K562 (cell line): Measurements from ENCODE around the gene MAP3K14.

Source experiments
- POLR2AphosphoS5 ChIP-seq: IDR thresholded peaks from 2 replicates; pipeline ENCODE4 v1.6.1; 2011; ENCODE audit warnings: mild to moderate bottlenecking, low read depth, low read length, moderate library complexity; ENCODE audit not compliant: control insufficient read depth, insufficient read depth
- TF ChIP-seq, protein P1 (sequence below): IDR thresholded peaks from 2 replicates; pipeline ENCODE4 v1.6.1; 2011; ENCODE audit not compliant: insufficient read length; ENCODE audit errors: extremely low read depth

- TF ChIP-seq, protein P1, sequence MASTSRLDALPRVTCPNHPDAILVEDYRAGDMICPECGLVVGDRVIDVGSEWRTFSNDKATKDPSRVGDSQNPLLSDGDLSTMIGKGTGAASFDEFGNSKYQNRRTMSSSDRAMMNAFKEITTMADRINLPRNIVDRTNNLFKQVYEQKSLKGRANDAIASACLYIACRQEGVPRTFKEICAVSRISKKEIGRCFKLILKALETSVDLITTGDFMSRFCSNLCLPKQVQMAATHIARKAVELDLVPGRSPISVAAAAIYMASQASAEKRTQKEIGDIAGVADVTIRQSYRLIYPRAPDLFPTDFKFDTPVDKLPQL: no peak
- TF ChIP-seq POLR2AphosphoS5: no peak
These were observed 93.8 kb downstream of the MAP3K14 start for GRCh38 chr17:45222996-45223538.
